ENCODE data around the gene CDX1. TPM values are rescaled to one million over a fixed set of nuclear protein-coding genes. Genes with fewer than 3 reads are reported as not detected.

The CDX1 gene
- total and polyA plus RNA-seq, 5 donors from 2014 or later: not detected

- peaks cover 13% of the 10 kb centered on the region for H3K27me3 Mint-ChIP-seq
- Histone ChIP-seq H3K4me1 (ENCODE audit: control insufficient read depth, insufficient read depth, low read length, poor library complexity, severe bottlenecking) (no peaks in the 10 kb centered on the region), H3K9me3 (ENCODE audit: control insufficient read depth in 2 of 2, low read length in 2 of 2) (no peaks in the 10 kb centered on the region), H3K36me3 (ENCODE audit: control insufficient read depth, insufficient read depth, low read length) (no peaks in the 10 kb centered on the region), H3K4me3 (ENCODE audit: low read depth, low read length) (no peak overlapping the region), H3K27ac (ENCODE audit: insufficient read depth, low read length, poor library complexity, severe bottlenecking) (no peak overlapping the region), H3K27me3 (ENCODE audit: control insufficient read depth, insufficient read depth, low read length) (no peaks in the 10 kb centered on the region)
- no peak for ATAC-seq (ENCODE audit: low read depth in 2 of 2)
- no peak for DNase-seq
- H3K9me3 Mint-ChIP-seq: no peaks in the 10 kb centered on the region
- H3K27ac Mint-ChIP-seq: no peak overlapping the region
- peaks cover 0 to 3% (median under 1%) of the 10 kb centered on the region in 4 donors for H3K4me1 Mint-ChIP-seq
- no peaks in the 10 kb centered on the region for H3K36me3 Mint-ChIP-seq
- no peak overlapping the region for H3K4me3 Mint-ChIP-seq
Measured at GRCh38 chr5:150144246-150144801, 22.3 kb upstream of the CDX1 start.

- Histone ChIP-seq H3K9me3 (ENCODE audit: control insufficient read depth in 2 of 2, low read length in 2 of 2) (no peaks in the 10 kb centered on the region), H3K27me3 (ENCODE audit: control insufficient read depth, insufficient read depth, low read length) (no peaks in the 10 kb centered on the region), H3K36me3 (ENCODE audit: control insufficient read depth, insufficient read depth, low read length) (no peaks in the 10 kb centered on the region), H3K4me3 (ENCODE audit: low read depth, low read length) (no peak overlapping the region), H3K27ac (ENCODE audit: insufficient read depth, low read length, poor library complexity, severe bottlenecking) (no peak overlapping the region), H3K4me1 (ENCODE audit: control insufficient read depth, insufficient read depth, low read length, poor library complexity, severe bottlenecking) (no peaks in the 10 kb centered on the region)
- no peak for DNase-seq
- Mint-ChIP-seq H3K27me3 (peaks cover 13% of the 10 kb centered on the region), H3K27ac (peak overlapping the region in 1 of 3 donors; percentile 39), H3K36me3 (no peaks in the 10 kb centered on the region), H3K9me3 (no peaks in the 10 kb centered on the region), H3K4me3 (no peak overlapping the region), H3K4me1 (peaks cover 0 to 3% (median under 1%) of the 10 kb centered on the region in 4 donors)
- no peak for ATAC-seq (ENCODE audit: low read depth in 2 of 2)
Measured at GRCh38 chr5:150144879-150145278, 21.7 kb upstream of the CDX1 start.

GRCh38 chr5:150146235-150146634, 20.3 kb upstream of the CDX1 start:
- ATAC-seq (ENCODE audit: low read depth in 2 of 2) (no peak), DNase-seq (no peak)
- Histone ChIP-seq H3K36me3 (ENCODE audit: control insufficient read depth, insufficient read depth, low read length) (no peaks in the 10 kb centered on the region), H3K27ac (ENCODE audit: insufficient read depth, low read length, poor library complexity, severe bottlenecking) (no peak overlapping the region), H3K9me3 (ENCODE audit: control insufficient read depth in 2 of 2, low read length in 2 of 2) (no peaks in the 10 kb centered on the region), H3K4me1 (ENCODE audit: control insufficient read depth, insufficient read depth, low read length, poor library complexity, severe bottlenecking) (no peaks in the 10 kb centered on the region), H3K4me3 (ENCODE audit: low read depth, low read length) (no peak overlapping the region), H3K27me3 (ENCODE audit: control insufficient read depth, insufficient read depth, low read length) (no peaks in the 10 kb centered on the region)
- Mint-ChIP-seq H3K4me3 (peak overlapping the region in 1 of 4 donors; percentile 85), H3K27ac (no peak overlapping the region), H3K36me3 (no peaks in the 10 kb centered on the region), H3K27me3 (peaks cover 13% of the 10 kb centered on the region), H3K4me1 (peaks cover 0 to 3% (median under 1%) of the 10 kb centered on the region in 4 donors), H3K9me3 (no peaks in the 10 kb centered on the region)

- peaks cover 0 to 3% (median under 1%) of the 10 kb centered on the region in 4 donors for H3K4me1 Mint-ChIP-seq
Measured at GRCh38 chr5:150146862-150147601, 19.5 kb upstream of the CDX1 start.

GRCh38 chr5:150147670-150148069, 18.9 kb upstream of the CDX1 start:
- H3K4me3 Mint-ChIP-seq: no peak overlapping the region
- DNase-seq (no peak), ATAC-seq (ENCODE audit: low read depth in 2 of 2) (no peak)
- H3K27me3 Mint-ChIP-seq: peaks cover 12% of the 10 kb centered on the region
- H3K4me1 ChIP-seq (ENCODE audit: control insufficient read depth, insufficient read depth, low read length, poor library complexity, severe bottlenecking): no peaks in the 10 kb centered on the region
- H3K36me3 Mint-ChIP-seq: no peaks in the 10 kb centered on the region
- H3K9me3 Mint-ChIP-seq: no peaks in the 10 kb centered on the region
- H3K36me3 ChIP-seq (ENCODE audit: control insufficient read depth, insufficient read depth, low read length): no peaks in the 10 kb centered on the region
- peaks cover 0 to 3% (median under 1%) of the 10 kb centered on the region in 4 donors for H3K4me1 Mint-ChIP-seq
- H3K27ac ChIP-seq (ENCODE audit: insufficient read depth, low read length, poor library complexity, severe bottlenecking): no peak overlapping the region
- H3K27ac Mint-ChIP-seq: no peak overlapping the region
- H3K4me3 ChIP-seq (ENCODE audit: low read depth, low read length): no peak overlapping the region
- no peaks in the 10 kb centered on the region for H3K9me3 ChIP-seq (ENCODE audit: control insufficient read depth in 2 of 2, low read length in 2 of 2)
- no peaks in the 10 kb centered on the region for H3K27me3 ChIP-seq (ENCODE audit: control insufficient read depth, insufficient read depth, low read length)

More at GRCh38 chr5:150146862-150147601, 19.5 kb upstream of the CDX1 start:
- ATAC-seq (ENCODE audit: low read depth in 2 of 2) (no peak), DNase-seq (no peak)
- H3K27me3 ChIP-seq (ENCODE audit: control insufficient read depth, insufficient read depth, low read length): no peaks in the 10 kb centered on the region
- H3K4me3 ChIP-seq (ENCODE audit: low read depth, low read length): no peak overlapping the region
- no peaks in the 10 kb centered on the region for H3K9me3 ChIP-seq (ENCODE audit: control insufficient read depth in 2 of 2, low read length in 2 of 2)
- no peak overlapping the region for H3K27ac Mint-ChIP-seq
- no peaks in the 10 kb centered on the region for H3K36me3 Mint-ChIP-seq
- H3K9me3 Mint-ChIP-seq: no peaks in the 10 kb centered on the region
- H3K4me1 ChIP-seq (ENCODE audit: control insufficient read depth, insufficient read depth, low read length, poor library complexity, severe bottlenecking): no peaks in the 10 kb centered on the region
- H3K4me3 Mint-ChIP-seq: no peak overlapping the region
- peaks cover 13% of the 10 kb centered on the region for H3K27me3 Mint-ChIP-seq
- no peaks in the 10 kb centered on the region for H3K36me3 ChIP-seq (ENCODE audit: control insufficient read depth, insufficient read depth, low read length)
- H3K27ac ChIP-seq (ENCODE audit: insufficient read depth, low read length, poor library complexity, severe bottlenecking): no peak overlapping the region

GRCh38 chr5:150148117-150148927, 18.3 kb upstream of the CDX1 start:
- no peaks in the 10 kb centered on the region for H3K27me3 ChIP-seq (ENCODE audit: control insufficient read depth, insufficient read depth, low read length)
- H3K4me1 ChIP-seq (ENCODE audit: control insufficient read depth, insufficient read depth, low read length, poor library complexity, severe bottlenecking): no peaks in the 10 kb centered on the region
- H3K9me3 ChIP-seq (ENCODE audit: control insufficient read depth in 2 of 2, low read length in 2 of 2): no peaks in the 10 kb centered on the region
- Mint-ChIP-seq H3K4me3 (no peak overlapping the region), H3K4me1 (peaks cover 0 to 3% (median under 1%) of the 10 kb centered on the region in 4 donors), H3K36me3 (no peaks in the 10 kb centered on the region), H3K27me3 (peaks cover 8% of the 10 kb centered on the region), H3K27ac (no peak overlapping the region), H3K9me3 (no peaks in the 10 kb centered on the region)
- H3K4me3 ChIP-seq (ENCODE audit: low read depth, low read length): no peak overlapping the region
- H3K36me3 ChIP-seq (ENCODE audit: control insufficient read depth, insufficient read depth, low read length): no peaks in the 10 kb centered on the region
- no peak for ATAC-seq (ENCODE audit: low read depth in 2 of 2)
- no peak overlapping the region for H3K27ac ChIP-seq (ENCODE audit: insufficient read depth, low read length, poor library complexity, severe bottlenecking)
- DNase-seq: no peak

- H3K36me3 Mint-ChIP-seq: no peaks in the 10 kb centered on the region
- H3K4me1 Mint-ChIP-seq: peaks cover 0 to 3% (median under 1%) of the 10 kb centered on the region in 4 donors
- ATAC-seq (ENCODE audit: low read depth in 2 of 2) (no peak), DNase-seq (peak in 1 of 3 donors; percentile 65)
- H3K9me3 Mint-ChIP-seq: no peaks in the 10 kb centered on the region
- no peak overlapping the region for H3K27ac Mint-ChIP-seq
- Histone ChIP-seq H3K4me1 (ENCODE audit: control insufficient read depth, insufficient read depth, low read length, poor library complexity, severe bottlenecking) (no peaks in the 10 kb centered on the region), H3K4me3 (ENCODE audit: low read depth, low read length) (no peak overlapping the region), H3K9me3 (ENCODE audit: control insufficient read depth in 2 of 2, low read length in 2 of 2) (no peaks in the 10 kb centered on the region), H3K36me3 (ENCODE audit: control insufficient read depth, insufficient read depth, low read length) (no peaks in the 10 kb centered on the region), H3K27ac (ENCODE audit: insufficient read depth, low read length, poor library complexity, severe bottlenecking) (no peak overlapping the region), H3K27me3 (ENCODE audit: control insufficient read depth, insufficient read depth, low read length) (no peaks in the 10 kb centered on the region)
- no peak overlapping the region for H3K4me3 Mint-ChIP-seq
- H3K27me3 Mint-ChIP-seq: peaks cover 18% of the 10 kb centered on the region
Measured at GRCh38 chr5:150149618-150150017, 17.0 kb upstream of the CDX1 start.

Measured in CD4-positive, CD25-positive, alpha-beta regulatory T cell (primary cell).